SU-DHL-6 (cell line): ENCODE measurements around the gene FAM78B.

Experiments used
- EZH2phosphoT487 ChIP-seq: fragments of 200-600 bp; sonication (generic), shearing (Covaris generic); conservative IDR thresholded peaks from 2 replicates; pipeline ENCODE4 v1.6.1; 2018; ENCODE audit warnings: mild to moderate bottlenecking, antibody characterized with exemption, low read length, moderate library complexity, mixed read lengths
- TF ChIP-seq, protein P1 (sequence below): fragments of 200-600 bp; sonication (generic); IDR thresholded peaks from one replicate; pipeline ENCODE4 v1.5.1; 2017; ENCODE audit warnings: antibody characterized with exemption, mild to moderate bottlenecking, low read length, moderate library complexity; ENCODE audit not compliant: insufficient read depth, poor library complexity, severe bottlenecking

DNA sequence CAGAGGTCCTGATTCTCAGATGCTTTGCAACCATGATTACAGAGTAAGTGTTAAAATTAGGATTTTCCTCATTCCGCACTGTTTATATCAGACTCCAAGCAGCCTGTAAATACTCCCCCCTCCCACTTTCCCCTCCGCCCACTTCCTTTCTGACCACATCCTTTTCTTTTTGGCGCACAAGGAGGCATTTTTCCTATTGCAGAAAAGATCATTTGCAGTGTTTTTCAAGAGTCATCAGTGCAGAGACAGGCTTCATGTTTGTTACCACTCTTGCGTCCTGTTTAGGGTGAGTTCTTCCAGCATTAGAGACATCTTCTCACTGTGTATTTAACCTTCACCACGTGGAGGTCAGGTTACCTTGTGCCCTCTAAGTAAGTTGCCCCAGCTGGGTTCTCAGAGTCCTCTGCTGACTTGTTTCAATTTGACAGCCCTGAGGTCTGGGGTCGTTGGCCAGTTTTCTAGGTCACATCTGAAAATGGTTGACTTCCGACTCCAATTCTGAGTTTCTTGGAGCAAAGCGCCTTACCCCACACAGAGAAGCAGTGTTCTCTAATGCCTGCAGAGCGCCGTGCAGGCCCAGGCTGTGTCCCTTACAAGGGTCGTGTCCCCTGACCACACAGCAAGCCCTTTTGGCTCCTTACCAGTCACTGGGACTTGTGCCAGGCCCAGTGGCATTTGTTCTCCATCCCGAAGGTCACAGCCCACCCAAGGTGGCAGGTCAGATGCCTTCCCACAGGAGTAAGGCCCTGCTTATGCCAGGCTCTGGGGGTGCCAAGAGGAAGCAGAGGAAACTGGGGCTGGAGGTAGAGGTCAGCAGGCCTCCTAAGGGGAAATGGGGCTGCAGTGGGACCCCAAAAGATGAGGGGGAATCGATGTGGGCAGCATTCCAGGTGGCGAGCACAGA lies 85.6 kb downstream of the FAM78B start:
- TF ChIP-seq, protein P1, sequence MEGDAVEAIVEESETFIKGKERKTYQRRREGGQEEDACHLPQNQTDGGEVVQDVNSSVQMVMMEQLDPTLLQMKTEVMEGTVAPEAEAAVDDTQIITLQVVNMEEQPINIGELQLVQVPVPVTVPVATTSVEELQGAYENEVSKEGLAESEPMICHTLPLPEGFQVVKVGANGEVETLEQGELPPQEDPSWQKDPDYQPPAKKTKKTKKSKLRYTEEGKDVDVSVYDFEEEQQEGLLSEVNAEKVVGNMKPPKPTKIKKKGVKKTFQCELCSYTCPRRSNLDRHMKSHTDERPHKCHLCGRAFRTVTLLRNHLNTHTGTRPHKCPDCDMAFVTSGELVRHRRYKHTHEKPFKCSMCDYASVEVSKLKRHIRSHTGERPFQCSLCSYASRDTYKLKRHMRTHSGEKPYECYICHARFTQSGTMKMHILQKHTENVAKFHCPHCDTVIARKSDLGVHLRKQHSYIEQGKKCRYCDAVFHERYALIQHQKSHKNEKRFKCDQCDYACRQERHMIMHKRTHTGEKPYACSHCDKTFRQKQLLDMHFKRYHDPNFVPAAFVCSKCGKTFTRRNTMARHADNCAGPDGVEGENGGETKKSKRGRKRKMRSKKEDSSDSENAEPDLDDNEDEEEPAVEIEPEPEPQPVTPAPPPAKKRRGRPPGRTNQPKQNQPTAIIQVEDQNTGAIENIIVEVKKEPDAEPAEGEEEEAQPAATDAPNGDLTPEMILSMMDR, result no peak
- no peak for TF ChIP-seq EZH2phosphoT487
